PC-3 (cell line): Measurements from ENCODE around the gene ANGPTL5. TPM values are rescaled to one million over a fixed set of nuclear protein-coding genes. Genes with fewer than 3 reads are reported as not detected.
A peak's percentile ranks its signal among the peaks of the same experiment; 100 is the strongest.
"Not testable (repeated sequence)": the region's sequence is repeated elsewhere in the genome, so short reads cannot be mapped to it uniquely, and the experiment has no call there.

Experiments
- ATAC-seq: fragments of 200-7000 bp; cut with Tn5 transposase; 2 replicates; pipeline ENCODE4 v1.9.1; 2020; ENCODE audit warnings: mild to moderate bottlenecking, moderate library complexity
- BruUV-seq: library from RNA; stranded (reverse); fragments of 400-500 nt; replicated peaks from 2 replicates; lab custom pipeline; 2021; lab: Mats Ljungman, UMichigan
- CTCF ChIA-PET: fragments of 300-600 bp; sonication (Branson Sonifier 250); formaldehyde crosslinking; loops from one replicate; lab custom pipeline; 2022; ENCODE audit warnings: antibody characterized with exemption; lab: Charles Lee
- POLR2A ChIA-PET: fragments of 300-600 bp; sonication (Branson Sonifier 250); formaldehyde crosslinking; loops from one replicate; lab custom pipeline; 2022; ENCODE audit warnings: antibody characterized with exemption; ENCODE audit not compliant: unreplicated experiment; lab: Charles Lee
- DNase-seq: peaks from one replicate; pipeline ENCODE4 v3.0.0-alpha.2; 2015
- H2AFZ ChIP-seq: fragments of 300-600 bp; sonication (generic); 2 replicates; pipeline ENCODE4 v1.6.0; 2016; ENCODE audit warnings: antibody characterized with exemption, low read length
- H3F3A ChIP-seq: fragments of 300-600 bp; sonication (generic); one replicate; pipeline ENCODE4 v1.6.0; 2017; ENCODE audit warnings: antibody characterized with exemption, low read length, control low read depth, mild to moderate bottlenecking; ENCODE audit not compliant: unreplicated experiment
- H3K27ac ChIP-seq: fragments of 300-600 bp; sonication (generic); 2 replicates; pipeline ENCODE4 v1.5.1; 2016; ENCODE audit warnings: mild to moderate bottlenecking, low read length
- H3K27me3 ChIP-seq: fragments of 300-600 bp; sonication (generic); 2 replicates; pipeline ENCODE4 v1.6.1; 2016; ENCODE audit warnings: low read length, mixed read lengths
- H3K36me3 ChIP-seq: fragments of 300-600 bp; sonication (generic); 2 replicates; pipeline ENCODE4 v1.6.1; 2016; ENCODE audit warnings: low read depth, mixed run types, low read length, mixed read lengths
- H3K4me1 ChIP-seq: fragments of 300-600 bp; sonication (generic); 2 replicates; pipeline ENCODE4 v1.5.1; 2016; ENCODE audit warnings: low read length; ENCODE audit not compliant: insufficient read depth
- H3K4me2 ChIP-seq: fragments of 300-600 bp; sonication (generic); 2 replicates; pipeline ENCODE4 v1.6.0; 2016; ENCODE audit warnings: low read length
- H3K4me3 ChIP-seq: fragments of 300-600 bp; sonication (generic); 2 replicates; pipeline ENCODE4 v1.5.1; 2016; ENCODE audit warnings: mild to moderate bottlenecking, low read length, mixed read lengths
- H3K79me2 ChIP-seq: fragments of 300-600 bp; sonication (generic); 2 replicates; pipeline ENCODE4 v1.6.1; 2017; ENCODE audit warnings: low read length, mixed read lengths
- H3K9ac ChIP-seq: fragments of 300-600 bp; sonication (generic); 2 replicates; pipeline ENCODE4 v1.6.0; 2016; ENCODE audit warnings: mild to moderate bottlenecking, low read length
- H3K9me2 ChIP-seq: fragments of 300-600 bp; sonication (generic); replicated peaks from 2 replicates; pipeline ENCODE4 v1.6.1; 2016; ENCODE audit warnings: mixed run types, low read length, mixed read lengths
- H3K9me3 ChIP-seq: fragments of 300-600 bp; sonication (generic); 2 replicates; pipeline ENCODE4 v1.6.1; 2016; ENCODE audit warnings: low read length, mixed read lengths
- H4K20me1 ChIP-seq: fragments of 300-600 bp; sonication (generic); 2 replicates; pipeline ENCODE4 v1.6.1; 2016; ENCODE audit warnings: low read length, mixed read lengths
- CTCF ChIP-seq: fragments of 300-600 bp; sonication (generic); conservative IDR thresholded peaks from 2 replicates; pipeline ENCODE4 v1.5.1; 2017; ENCODE audit warnings: antibody characterized with exemption, low read depth, mild to moderate bottlenecking, low read length
- EZH2 ChIP-seq: fragments of 300-600 bp; sonication (generic); IDR thresholded peaks from one replicate; pipeline ENCODE4 v1.6.1; 2017; ENCODE audit warnings: antibody characterized with exemption, mild to moderate bottlenecking, low read length; ENCODE audit not compliant: unreplicated experiment
- EZH2phosphoT487 ChIP-seq: fragments of 300-600 bp; sonication (generic); IDR thresholded peaks from 2 replicates; pipeline ENCODE4 v1.6.1; 2018; ENCODE audit warnings: mild to moderate bottlenecking, antibody characterized with exemption, low read length, borderline replicate concordance
- intact Hi-C: fragments of 100-400 bp; cut with micrococcal nuclease; formaldehyde crosslinking; loops from 2 replicates; pipeline ENCODE4 v1.9.0; 2023
- total RNA-seq: library from RNA; depleted of rRNA; stranded (reverse); fragments of >200 nt; gene quantifications from 2 replicates; pipeline ENCODE4 v1.2.3, GENCODE V29; 2014

Gene ANGPTL5
- total RNA-seq, 1 experiment from 2014 or later, result not detected

GRCh38 chr11:101860696-101861427, 55.5 kb downstream of the ANGPTL5 start:
- intact Hi-C loops, result loop anchor here (1.0 to 5.0 kb wide), 7 partner anchors 113 to 806 kb away; partner anchors contain the start of gene YAP1
- Histone ChIP-seq H3K9me3 (no peaks in the 10 kb centered on the region), H3K27me3 (no peaks in the 10 kb centered on the region), H4K20me1 (no peaks in the 10 kb centered on the region), H3F3A (no peaks in the 10 kb centered on the region), H3K9me2 (no peaks in the 10 kb centered on the region), H3K79me2 (no peaks in the 10 kb centered on the region), H3K36me3 (no peaks in the 10 kb centered on the region), H3K4me3 (no peak overlapping the region), H3K4me1 (peaks cover 31% of the 10 kb centered on the region), H3K9ac (no peak overlapping the region), H3K4me2 (peak overlapping the region; percentile 40), H3K27ac (no peak overlapping the region), H2AFZ (peak overlapping the region; percentile 34)
- ChIA-PET POLR2A (interaction anchor here (0.6 kb wide), 1 partner anchor 405 kb away, joined by 3 read pairs; no protein-coding TSS in a partner anchor), CTCF (interaction anchor here (0.5 to 4.4 kb wide), 10 partner anchors 8 to 407 kb away, joined by 3 to 43 read pairs (median 5); partner anchors contain the start of gene CEP126)
- ATAC-seq, result peak; percentile 79
- no TSS peak for BruUV-seq
- TF ChIP-seq CTCF (peak; percentile 91), EZH2 (no peak)
- peak; percentile 90 for DNase-seq

- DNase-seq (peak; percentile 83), ATAC-seq (peak; percentile 99)
- H3K4me1 ChIP-seq, BruUV-seq, H3K9ac ChIP-seq, H3K9me3 ChIP-seq, H3F3A ChIP-seq, H3K27ac ChIP-seq, H3K79me2 ChIP-seq, H4K20me1 ChIP-seq, H3K27me3 ChIP-seq, H3K9me2 ChIP-seq, POLR2A ChIA-PET, H3K36me3 ChIP-seq: not testable (repeated sequence)
- peak; percentile 59 for TF ChIP-seq CTCF
- Histone ChIP-seq H2AFZ (peak overlapping the region; percentile 84), H3K4me2 (peak overlapping the region; percentile 75), H3K4me3 (peak overlapping the region; percentile 63)
- CTCF ChIA-PET, result interaction anchor here (0.5 to 1.8 kb wide), 8 partner anchors 9 to 417 kb away, joined by 3 to 15 read pairs (median 3); partner anchors contain the start of gene CEP126
- intact Hi-C loops, result loop anchor here (1.0 to 5.0 kb wide), 3 partner anchors 123 to 645 kb away; no protein-coding TSS in a partner anchor
These were observed 64.1 kb downstream of the ANGPTL5 start for GRCh38 chr11:101852260-101852659.

- intact Hi-C loops, result loop anchor here (1.0 to 10.0 kb wide), 6 partner anchors 88 to 458 kb away; partner anchors contain the start of gene TRPC6
- no peaks in the 10 kb centered on the region for H3K79me2 ChIP-seq
- H3K27ac ChIP-seq, result no peak overlapping the region
- H3K9me3 ChIP-seq, result no peaks in the 10 kb centered on the region
- no peak overlapping the region for H3K4me2 ChIP-seq
- POLR2A ChIA-PET, result no interaction called here
- no TSS peak for BruUV-seq
- no peak overlapping the region for H3K9ac ChIP-seq
- TF ChIP-seq EZH2 (no peak), CTCF (peak; percentile 84), EZH2phosphoT487 (no peak)
- peak; percentile 77 for DNase-seq
- H4K20me1 ChIP-seq, result no peaks in the 10 kb centered on the region
- CTCF ChIA-PET, result interaction anchor here (1.3 kb wide), 1 partner anchor 88 kb away, joined by 5 read pairs; no protein-coding TSS in a partner anchor
- H2AFZ ChIP-seq, result no peak overlapping the region
- H3F3A ChIP-seq, result no peaks in the 10 kb centered on the region
- ATAC-seq, result no peak
- H3K36me3 ChIP-seq, result no peaks in the 10 kb centered on the region
- no peaks in the 10 kb centered on the region for H3K27me3 ChIP-seq
- H3K9me2 ChIP-seq, result no peaks in the 10 kb centered on the region
- no peak overlapping the region for H3K4me3 ChIP-seq
- peaks cover 4% of the 10 kb centered on the region; the same call in 1 of the 2 replicates for H3K4me1 ChIP-seq
These were observed 68.1 kb downstream of the ANGPTL5 start for GRCh38 chr11:101848262-101848661.
